DOHH2 (cell line): ENCODE measurements around the gene TBCD.

Experiments used
- H3F3A ChIP-seq: fragments of 200-600 bp; sonication (generic), shearing (Covaris generic); 2 replicates; pipeline ENCODE4 v1.6.0; 2016; ENCODE audit warnings: antibody characterized with exemption, mild to moderate bottlenecking; ENCODE audit not compliant: control insufficient read depth, insufficient read depth
- H3K27ac ChIP-seq: fragments of 200-600 bp; sonication (generic); 2 replicates; pipeline ENCODE4 v1.5.1; 2014; ENCODE audit warnings: low read depth, mild to moderate bottlenecking, low read length, moderate library complexity
- H3K27me3 ChIP-seq: fragments of 200-600 bp; sonication (generic); 2 replicates; pipeline ENCODE4 v1.6.1; 2014; ENCODE audit warnings: mild to moderate bottlenecking, low read length, mixed read lengths; ENCODE audit not compliant: control insufficient read depth
- H3K36me3 ChIP-seq: fragments of 200-600 bp; sonication (generic); 2 replicates; pipeline ENCODE4 v1.6.1; 2014; ENCODE audit warnings: mild to moderate bottlenecking, low read length, moderate library complexity, mixed read lengths; ENCODE audit not compliant: control insufficient read depth
- H3K4me1 ChIP-seq: fragments of 200-600 bp; sonication (generic); 2 replicates; pipeline ENCODE4 v1.6.1; 2014; ENCODE audit warnings: mild to moderate bottlenecking, low read length, mixed read lengths; ENCODE audit not compliant: control insufficient read depth
- H3K4me2 ChIP-seq: fragments of 200-600 bp; sonication (generic); 2 replicates; pipeline ENCODE4 v1.6.0; 2014; ENCODE audit warnings: mild to moderate bottlenecking, low read length, moderate library complexity
- H3K4me3 ChIP-seq: fragments of 200-600 bp; sonication (generic); 2 replicates; pipeline ENCODE4 v1.5.1; 2014; ENCODE audit warnings: mild to moderate bottlenecking, low read length, mixed read lengths
- H3K79me2 ChIP-seq: fragments of 200-600 bp; sonication (generic); 2 replicates; pipeline ENCODE4 v1.6.1; 2014; ENCODE audit warnings: mild to moderate bottlenecking, low read length, mixed read lengths; ENCODE audit not compliant: control insufficient read depth
- H3K9me2 ChIP-seq: fragments of 200-600 bp; sonication (generic); replicated peaks from 2 replicates; pipeline ENCODE4 v1.6.1; 2014; ENCODE audit warnings: mild to moderate bottlenecking, low read length, mixed read lengths; ENCODE audit not compliant: control insufficient read depth
- H3K9me3 ChIP-seq: fragments of 200-600 bp; sonication (generic); 2 replicates; pipeline ENCODE4 v1.6.1; 2014; ENCODE audit warnings: antibody characterized with exemption, low read length, mixed read lengths; ENCODE audit not compliant: control insufficient read depth, insufficient read depth
- H4K20me1 ChIP-seq: fragments of 200-600 bp; sonication (generic); 2 replicates; pipeline ENCODE4 v1.6.0; 2014; ENCODE audit warnings: low read depth, mild to moderate bottlenecking, antibody characterized with exemption, low read length, moderate library complexity; ENCODE audit not compliant: control insufficient read depth, insufficient read depth
- CTCF ChIP-seq: fragments of 200-600 bp; sonication (generic); IDR thresholded peaks from one replicate; pipeline ENCODE4 v1.5.1; 2014; ENCODE audit warnings: antibody characterized with exemption, mild to moderate bottlenecking, low read depth, low read length; ENCODE audit not compliant: poor library complexity, severe bottlenecking
- EZH2phosphoT487 ChIP-seq: fragments of 200-600 bp; sonication (generic); IDR thresholded peaks from 2 replicates; pipeline ENCODE4 v1.6.1; 2017; ENCODE audit warnings: borderline replicate concordance, mild to moderate bottlenecking, antibody characterized with exemption, low read length, moderate library complexity, mixed read lengths

Gene TBCD

GRCh38 chr17:82957961-82958561 lies 206.2 kb downstream of the TBCD start:
- Histone ChIP-seq H3K36me3 (peaks cover 4% of the 10 kb centered on the region; the same call in 1 of the 2 replicates), H3K4me1 (peaks cover 4% of the 10 kb centered on the region), H3F3A (peaks cover 4% of the 10 kb centered on the region; the same call in 1 of the 2 replicates), H3K9me3 (peaks cover 7% of the 10 kb centered on the region; the same call in 1 of the 2 replicates), H3K4me2 (no peak overlapping the region), H3K27me3 (no peaks in the 10 kb centered on the region), H4K20me1 (no peaks in the 10 kb centered on the region), H3K79me2 (no peaks in the 10 kb centered on the region), H3K9me2 (no peaks in the 10 kb centered on the region), H3K27ac (no peak overlapping the region), H3K4me3 (no peak overlapping the region)
- no peak for TF ChIP-seq CTCF
- no peak for TF ChIP-seq EZH2phosphoT487

GRCh38 chr17:82959242-82959930 lies 207.5 kb downstream of the TBCD start:
- H3K4me2 ChIP-seq = no peak overlapping the region
- H3K36me3 ChIP-seq = peaks cover 4% of the 10 kb centered on the region; the same call in 1 of the 2 replicates

GRCh38 chr17:82959990-82960418 lies 208.1 kb downstream of the TBCD start:
- no peaks in the 10 kb centered on the region for H3K9me2 ChIP-seq
- H3K27me3 ChIP-seq = no peaks in the 10 kb centered on the region
- H3K27ac ChIP-seq = no peak overlapping the region
- H3K4me2 ChIP-seq = no peak overlapping the region
- no peaks in the 10 kb centered on the region for H3K79me2 ChIP-seq
- H3F3A ChIP-seq = peaks cover 9% of the 10 kb centered on the region
- no peak overlapping the region for H3K4me3 ChIP-seq
- peaks cover 14% of the 10 kb centered on the region for H3K9me3 ChIP-seq
- no peaks in the 10 kb centered on the region for H4K20me1 ChIP-seq
- peaks cover 4% of the 10 kb centered on the region; the same call in 1 of the 2 replicates for H3K36me3 ChIP-seq
- H3K4me1 ChIP-seq = peaks cover 24% of the 10 kb centered on the region
- TF ChIP-seq CTCF (no peak), EZH2phosphoT487 (no peak)

More at GRCh38 chr17:82959242-82959930, 207.5 kb downstream of the TBCD start:
- Histone ChIP-seq H3K27ac (no peak overlapping the region), H3K27me3 (no peaks in the 10 kb centered on the region), H3K9me2 (no peaks in the 10 kb centered on the region), H3K4me1 (peaks cover 18% of the 10 kb centered on the region), H4K20me1 (no peaks in the 10 kb centered on the region), H3K4me3 (no peak overlapping the region), H3F3A (peaks cover 7% of the 10 kb centered on the region; the same call in 1 of the 2 replicates), H3K9me3 (peaks cover 8% of the 10 kb centered on the region; the same call in 1 of the 2 replicates), H3K79me2 (no peaks in the 10 kb centered on the region)
- TF ChIP-seq EZH2phosphoT487 (no peak), CTCF (no peak)
